Endodermal cell (in vitro differentiated cells): Measurements from ENCODE around the gene HOTAIR. TPM values are rescaled to one million over a fixed set of nuclear protein-coding genes. Genes with fewer than 3 reads are reported as not detected.

Experiments used
- DNase-seq: peaks from one replicate; pipeline ENCODE4 v3.0.0-alpha.2; 2017
- H3K27ac ChIP-seq: 2 replicates; pipeline ENCODE4 v1.5.1; 2013; ENCODE audit warnings: mild to moderate bottlenecking, low read depth, low read length, moderate library complexity
- H3K27me3 ChIP-seq: 2 replicates; pipeline ENCODE4 v1.6.1; 2013; ENCODE audit warnings: mild to moderate bottlenecking, low read length, moderate library complexity; ENCODE audit not compliant: insufficient read depth, control insufficient read depth, poor library complexity, severe bottlenecking
- H3K36me3 ChIP-seq: 2 replicates; pipeline ENCODE4 v1.7.0; 2013; ENCODE audit warnings: mild to moderate bottlenecking, low read length, moderate library complexity; ENCODE audit not compliant: control insufficient read depth, insufficient read depth
- H3K4me1 ChIP-seq: one replicate; pipeline ENCODE4 v1.7.0; 2013; ENCODE audit warnings: low read length; ENCODE audit not compliant: control insufficient read depth, insufficient read depth
- H3K4me3 ChIP-seq: 2 replicates; pipeline ENCODE4 v1.5.1; 2013; ENCODE audit warnings: mild to moderate bottlenecking, low read length, moderate library complexity
- H3K9ac ChIP-seq: 2 replicates; pipeline ENCODE4 v1.6.1; 2013; ENCODE audit warnings: mild to moderate bottlenecking, low read length, moderate library complexity; ENCODE audit not compliant: poor library complexity, severe bottlenecking; ENCODE audit errors: extremely low read depth
- H3K9me3 ChIP-seq: 2 replicates; pipeline ENCODE4 v1.6.1; 2013; ENCODE audit warnings: mild to moderate bottlenecking, low read length, moderate library complexity; ENCODE audit not compliant: control insufficient read depth
- H3K27ac Mint-ChIP-seq: 2 replicates; pipeline ENCODE4 v1.8.0; 2020; ENCODE audit warnings: mixed read lengths
- H3K27me3 Mint-ChIP-seq: 2 replicates; pipeline ENCODE4 v1.8.0; 2021; ENCODE audit warnings: mild to moderate bottlenecking, mixed read lengths; ENCODE audit not compliant: insufficient read depth
- H3K36me3 Mint-ChIP-seq: 2 replicates; pipeline ENCODE4 v1.8.0; 2020; ENCODE audit warnings: low read depth, mixed read lengths
- H3K4me1 Mint-ChIP-seq: 2 replicates; pipeline ENCODE4 v1.8.0; 2020; ENCODE audit warnings: mixed read lengths
- H3K4me3 Mint-ChIP-seq: 2 replicates; pipeline ENCODE4 v1.8.0; 2020; ENCODE audit warnings: mild to moderate bottlenecking, moderate library complexity, mixed read lengths
- H3K9me3 Mint-ChIP-seq: 2 replicates; pipeline ENCODE4 v1.8.0; 2020; ENCODE audit warnings: mild to moderate bottlenecking, mixed read lengths
- CTCF ChIP-seq: fragments of 200-600 bp; sonication (generic); conservative IDR thresholded peaks from 2 replicates; pipeline ENCODE4 v1.5.0; 2021; ENCODE audit warnings: antibody characterized with exemption, mild to moderate bottlenecking
- WGBS, 2 experiments: methylation state at CpG; one replicate each; pipeline versions ENCODE4 v1.1.5 to v1.1.7; 2013; ENCODE audit warnings: missing lambda C conversion rate in 2 of 2, mixed read lengths in 1 of 2; ENCODE audit not compliant: insufficient coverage in 1 of 2, insufficient read length in 1 of 2; 5-methylcytosine and 5-hydroxymethylcytosine counted together
- total RNA-seq, 2 donors: library from RNA; stranded (reverse); fragmentation: NEBNext Ultra II Directional in 1 of 2; extraction: Animal tissue kit (Norgen Biotek cat#: 25700) in 1 of 2; gene quantifications; 2 replicates in 1 of 2; 3 replicates in 1 of 2; pipeline ENCODE4 v1.2.1, GENCODE V29; 2021

HOTAIR gene
- total RNA-seq, 2 donors from 2014 or later: not detected

- no peak for TF ChIP-seq CTCF
- no peaks in the 10 kb centered on the region for H3K36me3 ChIP-seq
- H3K9ac ChIP-seq: no peak overlapping the region
- no peak for DNase-seq
- 24 to 28% methylated on average over 10 to 19 of the region's 19 CpGs for WGBS, 2 experiments
- Mint-ChIP-seq H3K4me1 (peaks cover 3% of the 10 kb centered on the region), H3K9me3 (peaks cover 2% of the 10 kb centered on the region), H3K4me3 (no peak overlapping the region), H3K36me3 (no peaks in the 10 kb centered on the region), H3K27ac (no peak overlapping the region), H3K27me3 (peaks cover 100% of the 10 kb centered on the region)
- H3K4me1 ChIP-seq: no peaks in the 10 kb centered on the region
- H3K4me3 ChIP-seq: no peak overlapping the region
- peaks cover 100% of the 10 kb centered on the region for H3K27me3 ChIP-seq
- H3K9me3 ChIP-seq: no peaks in the 10 kb centered on the region
- no peak overlapping the region for H3K27ac ChIP-seq
These were observed 28.2 kb upstream of the HOTAIR start for GRCh38 chr12:54002915-54003389.

GRCh38 chr12:54002278-54002914, 27.6 kb upstream of the HOTAIR start:
- H3K27me3 Mint-ChIP-seq: peaks cover 100% of the 10 kb centered on the region
- H3K27ac ChIP-seq: no peak overlapping the region
- H3K27ac Mint-ChIP-seq: no peak overlapping the region
- no peak overlapping the region for H3K9ac ChIP-seq
- no peaks in the 10 kb centered on the region for H3K4me1 ChIP-seq
- H3K4me1 Mint-ChIP-seq: peaks cover 3% of the 10 kb centered on the region
- H3K9me3 Mint-ChIP-seq: peaks cover 2% of the 10 kb centered on the region
- H3K36me3 ChIP-seq: no peaks in the 10 kb centered on the region
- H3K36me3 Mint-ChIP-seq: no peaks in the 10 kb centered on the region
- H3K4me3 Mint-ChIP-seq: no peak overlapping the region
- peaks cover 100% of the 10 kb centered on the region for H3K27me3 ChIP-seq
- TF ChIP-seq CTCF: no peak
- no peak overlapping the region for H3K4me3 ChIP-seq
- DNase-seq: no peak
- 14 to 27% methylated on average over 10 to 18 of the region's 19 CpGs for WGBS, 2 experiments
- no peaks in the 10 kb centered on the region for H3K9me3 ChIP-seq

- no peak overlapping the region for H3K4me3 Mint-ChIP-seq
- WGBS, 2 experiments: 10 to 11% methylated on average over 7 to 8 of the region's 8 CpGs
- no peak overlapping the region for H3K9ac ChIP-seq
- H3K36me3 ChIP-seq: no peaks in the 10 kb centered on the region
- peaks cover 2% of the 10 kb centered on the region for H3K9me3 Mint-ChIP-seq
- no peaks in the 10 kb centered on the region for H3K9me3 ChIP-seq
- peaks cover 3% of the 10 kb centered on the region for H3K4me1 Mint-ChIP-seq
- TF ChIP-seq CTCF: no peak
- peak overlapping the region; percentile 17 for H3K27ac ChIP-seq
- H3K27ac Mint-ChIP-seq: no peak overlapping the region
- no peaks in the 10 kb centered on the region for H3K36me3 Mint-ChIP-seq
- H3K27me3 Mint-ChIP-seq: peaks cover 100% of the 10 kb centered on the region
- H3K4me1 ChIP-seq: no peaks in the 10 kb centered on the region
- H3K27me3 ChIP-seq: peaks cover 100% of the 10 kb centered on the region
- DNase-seq: no peak
- H3K4me3 ChIP-seq: no peak overlapping the region
These were observed 26.8 kb upstream of the HOTAIR start for GRCh38 chr12:54001283-54002187.
